Measurements from ENCODE around the gene ZNF511.

GRCh38 chr10:133310789-133311188, 2.1 kb downstream of the ZNF511 start:
- TF ChIP-seq CTCF (IDR thresholded peaks at IDR 0.05; ENCODE audit: low read depth, low read length, poor library complexity, severe bottlenecking) (no peak), EZH2phosphoT487 (IDR thresholded peaks at IDR 0.05; ENCODE audit: borderline replicate concordance, low read length) (no peak)

Data from DOHH2 (cell line).